A673 (cell line): ENCODE measurements around the gene FAM43A. TPM values are rescaled to one million over a fixed set of nuclear protein-coding genes. Genes with fewer than 3 reads are reported as not detected.

Source experiments
- BruUV-seq: library from RNA; stranded (reverse); fragments of 400-500 nt; replicated peaks from 2 replicates; lab custom pipeline; 2021; lab: Mats Ljungman, UMichigan
- CTCF ChIA-PET: fragments of 300-600 bp; sonication (Branson Sonifier 250); formaldehyde crosslinking; loops from one replicate; lab custom pipeline; 2022; ENCODE audit warnings: antibody characterized with exemption; lab: Charles Lee
- POLR2A ChIA-PET: fragments of 300-600 bp; sonication (Branson Sonifier 250); formaldehyde crosslinking; loops from one replicate; lab custom pipeline; 2022; ENCODE audit warnings: antibody characterized with exemption; ENCODE audit not compliant: low non-redundant PET; lab: Charles Lee
- DNase-seq: peaks from one replicate; pipeline ENCODE4 v3.0.0-alpha.2; 2015; ENCODE audit warnings: low spot score
- H3K27ac ChIP-seq: fragments of 200-600 bp; sonication (generic); 2 replicates; pipeline ENCODE4 v1.5.1; 2016; ENCODE audit warnings: mixed run types, low read depth, mild to moderate bottlenecking, mixed read lengths, antibody characterized with exemption, low read length; ENCODE audit not compliant: poor library complexity, severe bottlenecking
- H3K27me3 ChIP-seq: fragments of 200-600 bp; sonication (generic); replicated peaks from 2 replicates; pipeline ENCODE4 v1.6.1; 2017; ENCODE audit warnings: mixed run types, low read depth, mild to moderate bottlenecking, mixed read lengths, antibody characterized with exemption, low read length; ENCODE audit not compliant: insufficient read depth, poor library complexity
- H3K36me3 ChIP-seq: fragments of 200-600 bp; sonication (generic); 2 replicates; pipeline ENCODE4 v1.6.1; 2016; ENCODE audit warnings: mixed run types, mild to moderate bottlenecking, mixed read lengths, antibody characterized with exemption, low read length; ENCODE audit not compliant: insufficient read depth, poor library complexity, severe bottlenecking
- H3K4me1 ChIP-seq: fragments of 200-600 bp; sonication (generic); 2 replicates; pipeline ENCODE4 v1.6.1; 2017; ENCODE audit warnings: mixed run types, mild to moderate bottlenecking, mixed read lengths, antibody characterized with exemption, low read length; ENCODE audit not compliant: insufficient read depth, poor library complexity, severe bottlenecking
- H3K4me3 ChIP-seq: fragments of 200-600 bp; sonication (generic); 2 replicates; pipeline ENCODE4 v1.5.1; 2016; ENCODE audit warnings: low read depth, mixed run types, mild to moderate bottlenecking, mixed read lengths, low read length; ENCODE audit not compliant: poor library complexity, severe bottlenecking
- H3K9me3 ChIP-seq: fragments of 200-600 bp; sonication (generic); 2 replicates; pipeline ENCODE4 v1.6.1; 2016; ENCODE audit warnings: mixed run types, low read depth, mild to moderate bottlenecking, mixed read lengths, antibody characterized with exemption, low read length; ENCODE audit not compliant: poor library complexity, severe bottlenecking
- CTCF ChIP-seq: fragments of 300-800, 200-600 bp; sonication (generic); conservative IDR thresholded peaks from 2 replicates; pipeline ENCODE4 v1.5.1; 2017; ENCODE audit warnings: low read depth, mild to moderate bottlenecking, antibody characterized with exemption, low read length, moderate library complexity, mixed read lengths
- EZH2 ChIP-seq: fragments of 200-600 bp; sonication (generic); IDR thresholded peaks from 2 replicates; pipeline ENCODE4 v1.6.1; 2017; ENCODE audit warnings: borderline replicate concordance, low read depth, mild to moderate bottlenecking, mixed read lengths, antibody characterized with exemption, low read length; ENCODE audit not compliant: poor library complexity, severe bottlenecking
- intact Hi-C: fragments of 100-400 bp; cut with micrococcal nuclease; formaldehyde crosslinking; loops from one replicate; pipeline ENCODE4 v1.10.0; 2022; ENCODE audit not compliant: unreplicated experiment
- total RNA-seq: library from RNA; stranded (reverse); gene quantifications from 2 replicates; pipeline ENCODE4 v1.2.3, GENCODE V29; 2021

The FAM43A gene
- total RNA-seq, 1 experiment from 2014 or later, result 38.7 TPM

- ChIA-PET POLR2A (interaction anchor here (0.6 to 0.9 kb wide), 2 partner anchors 60 to 183 kb away, joined by 3 read pairs; no protein-coding TSS in a partner anchor), CTCF (interaction anchor here (0.6 to 1.5 kb wide), 9 partner anchors 13 to 573 kb away, joined by 3 to 4 read pairs (median 3); no protein-coding TSS in a partner anchor)
- BruUV-seq, result no TSS peak
- peaks cover 42% of the 10 kb centered on the region for H3K4me1 ChIP-seq
- H3K27me3 ChIP-seq, result no peaks in the 10 kb centered on the region
- intact Hi-C loops, result loop anchor here (5.0 to 10.0 kb wide), 3 partner anchors 184 to 757 kb away; partner anchors contain the start of gene ACAP2
- peak overlapping the region; percentile 62 for H3K27ac ChIP-seq
- TF ChIP-seq EZH2 (no peak), CTCF (no peak)
- peak overlapping the region; percentile 76 for H3K4me3 ChIP-seq
- DNase-seq, result peak; percentile 34
- H3K9me3 ChIP-seq, result no peaks in the 10 kb centered on the region
- H3K36me3 ChIP-seq, result peaks cover 8% of the 10 kb centered on the region
These were observed 2.6 kb downstream of the FAM43A start for GRCh38 chr3:194688200-194688740.

GRCh38 chr3:194688946-194689345, 3.3 kb downstream of the FAM43A start:
- ChIA-PET CTCF (no interaction called here), POLR2A (no interaction called here)
- BruUV-seq, result no TSS peak
- DNase-seq, result no peak
- H3K27ac ChIP-seq, result peak overlapping the region; percentile 62
- TF ChIP-seq EZH2 (no peak), CTCF (no peak)
- H3K4me3 ChIP-seq, result peak overlapping the region; percentile 76
- H3K4me1 ChIP-seq, result peaks cover 42% of the 10 kb centered on the region
- peaks cover 8% of the 10 kb centered on the region for H3K36me3 ChIP-seq
- H3K27me3 ChIP-seq, result no peaks in the 10 kb centered on the region
- H3K9me3 ChIP-seq, result no peaks in the 10 kb centered on the region
- intact Hi-C loops, result loop anchor here (5.0 to 10.0 kb wide), 3 partner anchors 183 to 756 kb away; partner anchors contain the start of gene ACAP2

- no TSS peak for BruUV-seq
- TF ChIP-seq CTCF, result no peak
- TF ChIP-seq EZH2, result no peak
- H3K4me3 ChIP-seq, result peak overlapping the region; percentile 76
- POLR2A ChIA-PET, result interaction anchor here (0.7 kb wide), 1 partner anchor 127 kb away, joined by 3 read pairs; no protein-coding TSS in a partner anchor
- H3K27me3 ChIP-seq, result no peaks in the 10 kb centered on the region
- H3K4me1 ChIP-seq, result peaks cover 42% of the 10 kb centered on the region
- CTCF ChIA-PET, result no interaction called here
- intact Hi-C loops, result loop anchor here (5.0 to 10.0 kb wide), 3 partner anchors 183 to 755 kb away; partner anchors contain the start of gene ACAP2
- DNase-seq, result peak; percentile 41
- peak overlapping the region; percentile 62 for H3K27ac ChIP-seq
- peaks cover 8% of the 10 kb centered on the region for H3K36me3 ChIP-seq
- H3K9me3 ChIP-seq, result no peaks in the 10 kb centered on the region
These were observed 3.8 kb downstream of the FAM43A start for GRCh38 chr3:194689493-194689944.
